Stimulated activated CD8-positive, alpha-beta memory T cell treated with anti-CD3 and anti-CD28 coated beads, Interleukin-15, amount 100 ng/mL, for 4 hours (primary cell): ENCODE data around the gene PFKFB2.
"Not testable (repeated sequence)": the region's sequence is repeated elsewhere in the genome, so short reads cannot be mapped to it uniquely, and the experiment has no call there.

Experiments
- DNase-seq, 2 donors: peaks; one replicate each; pipeline ENCODE4 v3.0.0-alpha.2; 2020; ENCODE audit warnings: low read depth in 2 of 2

The PFKFB2 gene

GRCh38 chr1:207039380-207040180 is 13.5 kb upstream of the PFKFB2 start:
- no peak for DNase-seq

DNA sequence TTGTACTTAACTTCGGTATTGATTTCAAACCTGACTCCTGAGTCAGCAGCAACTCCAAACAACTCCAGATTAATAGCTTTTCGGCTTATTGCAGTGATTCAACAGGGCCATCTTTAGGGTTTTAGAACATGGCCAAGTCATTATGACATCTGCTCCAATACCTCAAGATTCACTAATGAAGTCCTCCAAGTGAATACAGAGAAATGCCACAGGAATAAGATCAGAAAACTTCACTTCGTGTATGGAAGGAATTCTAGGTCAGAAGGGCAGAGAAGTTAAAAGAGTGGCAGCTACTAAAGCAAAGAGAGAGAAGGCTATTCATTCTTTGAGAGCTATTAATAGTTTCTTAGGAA is 12.9 kb upstream of the PFKFB2 start:
- DNase-seq = no peak

DNA sequence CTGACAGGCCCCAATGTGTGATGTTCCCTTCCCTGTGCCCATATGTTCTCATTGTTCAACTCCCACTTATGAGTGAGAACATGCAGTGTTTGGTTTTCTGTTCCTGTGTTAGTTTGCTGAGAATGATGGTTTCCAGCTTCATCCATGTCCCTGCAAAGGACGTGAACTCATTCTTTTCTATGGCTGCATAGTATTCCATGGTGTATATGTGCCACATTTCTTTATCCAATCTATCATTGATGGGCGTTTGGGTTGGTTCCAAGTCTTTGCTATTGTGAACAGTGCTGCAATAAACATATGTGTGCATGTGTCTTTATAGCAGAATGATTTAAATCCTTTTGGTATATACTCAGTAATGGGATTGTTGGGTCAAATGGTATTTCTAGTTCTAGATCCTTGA is 11.7 kb upstream of the PFKFB2 start:
- DNase-seq = not testable (repeated sequence)

DNA sequence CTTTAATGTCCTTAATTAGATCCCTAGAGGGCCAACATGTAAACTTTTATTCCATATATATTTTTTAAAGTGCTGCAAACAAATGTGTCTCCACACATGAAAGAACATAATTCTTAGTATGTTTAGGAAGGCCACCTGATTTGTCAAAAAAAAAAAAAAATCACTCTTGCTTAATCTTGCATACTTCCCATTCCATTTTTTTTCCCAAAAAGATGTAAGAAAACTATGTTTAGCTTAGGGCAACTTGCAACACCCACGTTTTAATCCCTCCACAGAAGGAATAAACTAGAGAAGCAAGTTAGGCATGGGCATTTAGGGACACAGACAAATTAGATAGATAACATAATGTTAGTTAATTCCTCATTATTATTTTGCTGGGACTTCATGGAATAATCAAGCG is 7.6 kb upstream of the PFKFB2 start:
- no peak for DNase-seq

DNA sequence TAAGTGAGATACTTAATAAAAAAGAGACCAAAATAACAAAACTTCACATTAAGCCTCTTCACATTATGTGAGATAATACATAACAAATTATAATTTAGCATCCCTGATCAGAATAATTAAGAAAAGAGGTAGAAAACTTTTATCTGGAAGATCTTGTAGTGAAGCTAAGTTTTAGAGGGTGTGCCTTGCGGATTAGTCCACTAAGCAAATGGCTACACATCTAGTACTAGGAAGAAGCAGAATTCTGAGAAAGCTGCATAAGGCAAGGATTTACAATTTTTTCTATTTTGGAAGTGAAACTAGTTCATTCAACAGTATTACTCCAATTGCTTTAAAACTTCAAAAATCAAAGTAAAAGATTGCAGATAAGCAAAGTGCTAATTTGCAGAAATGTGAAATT is 5.6 kb upstream of the PFKFB2 start:
- DNase-seq = no peak

DNA sequence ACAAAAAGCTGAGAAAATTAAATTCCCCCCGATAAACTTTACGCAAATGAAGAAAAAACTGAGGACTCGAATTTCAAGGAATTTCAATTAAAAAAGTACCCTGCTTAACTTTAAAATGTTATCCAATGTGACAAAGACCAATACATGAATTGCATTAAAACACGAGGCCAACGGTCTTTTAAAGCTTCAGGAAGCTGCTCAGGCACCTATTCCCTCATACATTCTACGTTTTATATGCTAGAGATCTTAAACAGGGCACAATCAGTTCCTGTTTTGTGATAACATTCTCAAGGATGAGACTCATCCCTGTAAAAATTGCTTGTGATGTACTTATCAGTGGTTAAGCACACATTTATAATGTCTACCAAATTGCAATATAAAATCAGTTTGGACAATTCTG is 5.0 kb upstream of the PFKFB2 start:
- no peak for DNase-seq

GRCh38 chr1:207049054-207049453 is 4.0 kb upstream of the PFKFB2 start:
- DNase-seq = no peak

- DNase-seq = no peak
Observed at GRCh38 chr1:207049514-207049913, 3.6 kb upstream of the PFKFB2 start.

- DNase-seq = peak in 1 of 2 donors; percentile 36
Observed at GRCh38 chr1:207049974-207050391, 3.1 kb upstream of the PFKFB2 start.

DNA sequence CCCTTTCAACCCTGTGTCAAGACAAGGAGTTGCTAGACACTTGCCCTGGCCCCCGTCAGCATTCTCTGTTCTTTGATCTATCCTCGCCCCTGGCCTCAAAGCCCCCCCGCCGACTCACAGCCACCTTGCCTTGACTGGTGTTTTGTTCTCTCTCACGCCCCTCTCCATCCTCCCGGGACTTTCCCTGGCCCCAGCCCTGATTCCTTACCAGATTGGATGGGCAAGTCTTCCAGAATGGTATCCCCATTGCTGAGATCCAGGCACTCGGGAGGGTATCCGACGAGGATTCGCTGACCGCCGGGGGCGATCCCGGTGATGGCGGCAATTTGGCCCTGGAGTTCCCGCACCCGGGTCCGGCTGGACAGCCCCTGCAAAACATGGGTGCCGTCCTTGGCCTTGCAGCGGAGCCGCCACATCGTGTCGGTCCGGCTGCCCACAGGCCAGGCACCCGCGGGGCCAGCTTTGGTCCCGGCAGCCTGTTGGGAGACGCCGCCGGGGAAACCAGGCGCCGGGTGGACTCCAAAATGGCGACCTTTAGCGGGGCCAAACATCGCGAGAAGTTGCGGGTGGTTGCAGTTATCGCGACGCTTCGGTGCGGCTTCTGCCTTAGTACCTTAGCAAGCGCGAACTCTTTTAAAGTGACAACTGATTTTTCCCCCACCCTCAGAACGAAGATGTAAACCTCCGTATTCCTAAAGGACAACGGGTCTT is 2.4 kb upstream of the PFKFB2 start:
- DNase-seq = peak; percentile 74 to 77

GRCh38 chr1:207051191-207051943 is 1.7 kb upstream of the PFKFB2 start, which contains the start of gene YOD1:
YOD1 (minus strand) TSS chr1:207051208; CDS start chr1:207051030, 178 bp downstream.
- DNase-seq = no peak

DNA sequence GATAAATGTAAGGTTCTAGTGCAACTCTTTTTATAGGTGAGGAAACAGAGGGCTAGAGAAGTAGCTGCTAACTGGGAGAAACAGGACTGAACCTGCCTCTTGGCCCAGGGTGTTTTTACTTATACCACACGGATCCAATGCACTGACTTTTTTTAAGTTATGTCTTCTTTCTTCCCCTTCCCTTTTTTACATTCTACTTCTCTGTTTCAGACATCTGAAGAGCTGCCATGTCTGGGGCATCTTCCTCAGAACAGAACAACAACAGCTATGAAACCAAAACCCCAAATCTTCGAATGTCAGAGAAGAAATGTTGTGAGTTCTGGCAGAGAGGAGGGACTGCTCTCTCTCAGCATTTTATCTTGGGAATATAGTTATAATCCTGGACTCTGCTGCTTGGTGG is 1.4 kb downstream of the PFKFB2 start:
- DNase-seq = no peak

GRCh38 chr1:207055386-207056001 is 2.4 kb downstream of the PFKFB2 start:
- no peak for DNase-seq

DNA sequence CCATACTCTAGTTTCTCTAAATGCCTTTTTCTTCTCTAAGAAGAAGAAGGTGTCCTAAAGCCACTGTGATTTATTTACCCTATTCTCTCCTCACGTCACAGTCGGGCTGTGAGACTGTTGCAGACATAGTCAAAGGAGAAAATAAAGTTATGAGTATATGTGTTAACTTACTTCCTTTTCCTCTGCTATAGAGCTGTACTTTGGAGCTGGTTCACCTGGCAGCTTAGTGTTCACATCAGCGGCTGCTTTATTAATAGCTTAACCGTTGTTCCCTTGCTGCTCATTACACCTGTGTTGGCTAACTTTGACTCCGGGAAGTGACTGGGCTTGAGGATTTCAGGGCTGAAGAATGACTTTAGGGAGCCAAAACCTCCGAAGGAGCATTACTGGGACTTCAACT is 3.6 kb downstream of the PFKFB2 start:
- DNase-seq = no peak

DNA sequence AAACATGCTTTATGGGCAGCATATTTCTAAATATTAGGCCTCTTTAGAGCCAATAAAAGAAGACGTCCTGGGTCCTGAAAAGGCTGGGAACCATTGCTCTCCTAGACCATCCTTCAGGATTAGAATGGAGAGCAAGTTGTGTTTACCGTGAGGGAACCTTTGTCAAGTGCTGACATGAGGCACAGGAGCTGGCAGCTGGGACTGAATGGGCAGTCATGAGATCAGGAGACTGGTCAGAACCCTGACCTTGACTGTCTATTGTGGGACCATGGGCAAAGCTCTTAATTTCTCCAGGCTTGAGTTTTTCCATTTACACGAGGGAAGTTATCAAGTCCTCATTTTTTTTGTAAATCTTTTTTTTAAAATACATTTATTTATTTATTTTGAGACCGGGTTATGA is 5.2 kb downstream of the PFKFB2 start:
- DNase-seq = no peak

GRCh38 chr1:207058878-207059867 is 6.1 kb downstream of the PFKFB2 start:
- DNase-seq = no peak

DNA sequence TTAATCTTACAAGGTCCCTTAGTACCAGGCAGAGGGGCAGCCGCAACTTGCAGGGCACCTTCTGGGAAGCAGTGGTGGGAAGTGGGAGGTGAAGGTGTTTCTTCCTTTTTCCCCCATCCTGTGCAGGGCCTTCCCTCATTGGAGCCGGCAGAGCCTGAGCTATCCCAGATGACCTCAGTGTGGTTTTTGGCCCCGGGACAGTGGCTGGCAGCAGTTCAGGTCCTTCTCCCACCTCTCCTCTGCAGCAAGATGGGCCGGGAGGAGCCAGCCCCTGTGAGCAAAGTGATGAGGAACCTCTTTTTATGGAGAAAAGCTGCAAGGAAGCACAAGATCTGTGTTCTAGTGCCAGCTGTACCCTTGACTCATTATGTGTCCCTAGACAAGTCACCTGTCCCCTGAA is 6.8 kb downstream of the PFKFB2 start:
- no peak for DNase-seq

DNA sequence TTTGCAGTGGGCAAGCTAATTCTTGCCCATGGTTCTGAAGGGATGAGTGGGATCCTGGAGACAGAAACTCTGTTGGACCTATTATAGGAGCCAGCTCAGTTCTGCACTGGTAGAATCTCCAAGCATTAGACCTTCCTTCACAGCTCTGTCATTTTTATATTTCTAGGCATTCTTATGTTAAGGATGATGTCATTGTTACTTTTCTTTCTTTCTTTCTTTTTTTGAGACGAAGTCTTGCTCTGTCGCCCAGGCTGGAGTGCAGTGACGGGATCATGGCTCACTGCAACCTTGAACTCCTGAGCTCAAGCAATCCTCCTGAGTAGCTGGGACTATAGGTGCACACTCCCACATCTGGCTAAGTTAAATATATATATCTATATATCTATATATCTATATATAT is 7.5 kb downstream of the PFKFB2 start:
- DNase-seq = no peak

DNA sequence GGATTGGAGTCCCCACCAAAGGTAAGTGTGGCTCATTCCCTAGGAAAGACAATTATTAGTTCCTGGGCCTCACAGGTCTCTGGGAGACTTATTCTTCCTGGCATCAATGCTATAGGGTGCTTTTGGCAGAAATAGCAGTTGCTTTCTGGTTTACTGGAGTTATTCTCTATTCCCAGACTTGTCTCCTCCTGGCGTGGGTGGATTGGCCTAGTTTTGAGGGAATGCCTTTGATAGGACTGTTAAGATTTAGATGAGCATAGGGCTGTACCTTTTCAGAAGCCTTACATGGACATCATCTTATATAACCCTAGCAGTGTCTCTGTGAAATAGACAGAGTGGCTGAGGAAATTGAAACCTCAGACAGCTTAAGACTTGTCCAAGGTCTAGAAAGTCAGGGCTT is 9.0 kb downstream of the PFKFB2 start:
- DNase-seq = no peak

GRCh38 chr1:207063014-207063413 is 9.9 kb downstream of the PFKFB2 start:
- DNase-seq = no peak

DNA sequence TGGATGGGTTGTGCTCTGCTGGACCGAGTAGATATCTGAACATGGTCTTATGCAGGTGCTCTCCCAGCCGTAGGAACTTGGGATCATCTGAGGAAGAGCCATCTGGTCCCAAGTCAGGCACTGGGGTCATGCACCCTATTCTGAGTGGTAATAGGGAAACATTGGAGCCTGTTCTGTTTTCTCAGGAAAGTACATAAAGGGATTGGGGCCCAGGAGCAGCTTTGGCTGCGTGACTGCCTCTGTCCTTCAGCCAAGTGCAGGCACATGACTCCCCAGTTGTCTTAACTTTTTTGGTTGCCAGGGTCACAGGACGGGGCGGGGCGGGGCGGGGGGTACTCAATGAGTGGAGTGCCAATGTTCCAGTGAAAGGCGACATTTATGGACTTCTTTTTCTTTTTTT is 11.5 kb downstream of the PFKFB2 start:
- no peak for DNase-seq
